ENCODE data around the gene BCAS3.

BCAS3 gene

GRCh38 chr17:61330174-61331150 is 652.8 kb downstream of the BCAS3 start:
- no peak for DNase-seq

- no peak for DNase-seq
Measured at GRCh38 chr17:61331178-61331577, 653.5 kb downstream of the BCAS3 start.

GRCh38 chr17:61331886-61332285 is 654.2 kb downstream of the BCAS3 start:
- DNase-seq: no peak

GRCh38 chr17:61333136-61333535 is 655.5 kb downstream of the BCAS3 start:
- no peak for DNase-seq

- DNase-seq: no peak
Measured at GRCh38 chr17:61334673-61335072, 657.0 kb downstream of the BCAS3 start.

- peak; percentile 30 to 51 (median 47) for DNase-seq
Measured at GRCh38 chr17:61335105-61335844, 657.6 kb downstream of the BCAS3 start.

- no peak for DNase-seq
Measured at GRCh38 chr17:61335845-61336655, 658.4 kb downstream of the BCAS3 start.

GRCh38 chr17:61337290-61337689 is 659.6 kb downstream of the BCAS3 start:
- DNase-seq: no peak

GRCh38 chr17:61338000-61338798 is 660.5 kb downstream of the BCAS3 start:
- no peak for DNase-seq

- no peak for DNase-seq
Measured at GRCh38 chr17:61338874-61339478, 661.3 kb downstream of the BCAS3 start.

- DNase-seq: no peak
Measured at GRCh38 chr17:61340431-61341209, 663.0 kb downstream of the BCAS3 start.

GRCh38 chr17:61343576-61343975 is 665.9 kb downstream of the BCAS3 start:
- DNase-seq: no peak

- DNase-seq: no peak
Measured at GRCh38 chr17:61345061-61345460, 667.4 kb downstream of the BCAS3 start.

- peak; percentile 23 to 32 (median 27) for DNase-seq
Measured at GRCh38 chr17:61345825-61346666, 668.4 kb downstream of the BCAS3 start.

- DNase-seq: peak in 1 of 3 donors; percentile 7
Measured at GRCh38 chr17:61349350-61349749, 671.7 kb downstream of the BCAS3 start.

GRCh38 chr17:61351745-61352407 is 674.2 kb downstream of the BCAS3 start:
- DNase-seq: no peak

- no peak for DNase-seq
Measured at GRCh38 chr17:61352408-61352770, 674.7 kb downstream of the BCAS3 start.

GRCh38 chr17:61352781-61353491 is 675.3 kb downstream of the BCAS3 start:
- DNase-seq: no peak

GRCh38 chr17:61353615-61354014 is 676.0 kb downstream of the BCAS3 start:
- no peak for DNase-seq

Measured in suppressor macrophage treated with lipopolysaccharide for 1 hour (primary cell).